ENCODE measurements around the gene CPSF3.

DNA sequence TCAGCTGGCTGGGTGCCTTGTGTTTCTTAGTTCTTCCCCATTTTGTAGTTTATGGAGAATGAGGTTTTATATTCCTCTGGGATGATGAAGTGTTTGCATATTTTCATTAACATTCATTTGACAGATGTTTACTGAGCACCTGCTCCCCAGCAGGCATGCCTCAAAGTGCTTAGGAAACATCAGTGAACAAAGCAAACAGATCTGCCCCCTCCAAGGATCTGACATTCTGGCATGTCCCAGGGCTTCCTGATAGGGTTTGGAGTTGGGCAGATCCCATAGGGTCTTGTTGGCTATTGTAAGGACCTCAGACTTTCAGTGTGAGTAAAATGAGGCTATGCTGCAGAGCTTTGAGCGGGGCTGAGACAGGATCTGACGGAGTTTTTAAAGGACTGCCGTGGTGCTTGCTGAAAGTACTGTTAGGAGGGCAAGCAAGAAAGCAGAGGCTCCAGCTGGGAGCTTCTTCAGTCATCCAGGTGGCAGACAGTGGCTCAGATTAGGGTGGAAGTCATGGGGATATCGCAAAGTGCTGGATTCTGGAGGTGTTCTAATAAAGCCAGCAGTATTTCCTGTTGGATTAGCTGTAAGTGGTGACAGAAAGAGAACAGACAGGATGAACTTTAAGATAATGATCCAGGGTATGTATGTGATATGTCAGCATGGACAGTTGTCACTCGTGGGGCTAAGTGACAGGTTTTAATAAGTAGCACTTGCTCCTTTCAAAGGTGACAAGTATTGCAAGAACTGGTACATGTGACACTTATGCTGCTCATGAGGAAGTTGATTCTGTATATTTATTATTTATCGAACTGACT, 39.6 kb downstream of the CPSF3 start:
- TF ChIP-seq, protein P1, sequence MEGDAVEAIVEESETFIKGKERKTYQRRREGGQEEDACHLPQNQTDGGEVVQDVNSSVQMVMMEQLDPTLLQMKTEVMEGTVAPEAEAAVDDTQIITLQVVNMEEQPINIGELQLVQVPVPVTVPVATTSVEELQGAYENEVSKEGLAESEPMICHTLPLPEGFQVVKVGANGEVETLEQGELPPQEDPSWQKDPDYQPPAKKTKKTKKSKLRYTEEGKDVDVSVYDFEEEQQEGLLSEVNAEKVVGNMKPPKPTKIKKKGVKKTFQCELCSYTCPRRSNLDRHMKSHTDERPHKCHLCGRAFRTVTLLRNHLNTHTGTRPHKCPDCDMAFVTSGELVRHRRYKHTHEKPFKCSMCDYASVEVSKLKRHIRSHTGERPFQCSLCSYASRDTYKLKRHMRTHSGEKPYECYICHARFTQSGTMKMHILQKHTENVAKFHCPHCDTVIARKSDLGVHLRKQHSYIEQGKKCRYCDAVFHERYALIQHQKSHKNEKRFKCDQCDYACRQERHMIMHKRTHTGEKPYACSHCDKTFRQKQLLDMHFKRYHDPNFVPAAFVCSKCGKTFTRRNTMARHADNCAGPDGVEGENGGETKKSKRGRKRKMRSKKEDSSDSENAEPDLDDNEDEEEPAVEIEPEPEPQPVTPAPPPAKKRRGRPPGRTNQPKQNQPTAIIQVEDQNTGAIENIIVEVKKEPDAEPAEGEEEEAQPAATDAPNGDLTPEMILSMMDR (IDR thresholded peaks at IDR 0.05), result no peak
- no peak for TF ChIP-seq POLR2A (IDR thresholded peaks at IDR 0.05)
